A673 (cell line): ENCODE measurements around the gene MSI2. TPM values are rescaled to one million over a fixed set of nuclear protein-coding genes. Genes with fewer than 3 reads are reported as not detected.

Source experiments
- BruUV-seq: library from RNA; stranded (reverse); fragments of 400-500 nt; replicated peaks from 2 replicates; lab custom pipeline; 2021; lab: Mats Ljungman, UMichigan
- CTCF ChIA-PET: fragments of 300-600 bp; sonication (Branson Sonifier 250); formaldehyde crosslinking; loops from one replicate; lab custom pipeline; 2022; ENCODE audit warnings: antibody characterized with exemption; lab: Charles Lee
- POLR2A ChIA-PET: fragments of 300-600 bp; sonication (Branson Sonifier 250); formaldehyde crosslinking; loops from one replicate; lab custom pipeline; 2022; ENCODE audit warnings: antibody characterized with exemption; ENCODE audit not compliant: low non-redundant PET; lab: Charles Lee
- DNase-seq: peaks from one replicate; pipeline ENCODE4 v3.0.0-alpha.2; 2015; ENCODE audit warnings: low spot score
- H3K27ac ChIP-seq: fragments of 200-600 bp; sonication (generic); 2 replicates; pipeline ENCODE4 v1.5.1; 2016; ENCODE audit warnings: mixed run types, low read depth, mild to moderate bottlenecking, mixed read lengths, antibody characterized with exemption, low read length; ENCODE audit not compliant: poor library complexity, severe bottlenecking
- H3K27me3 ChIP-seq: fragments of 200-600 bp; sonication (generic); replicated peaks from 2 replicates; pipeline ENCODE4 v1.6.1; 2017; ENCODE audit warnings: mixed run types, low read depth, mild to moderate bottlenecking, mixed read lengths, antibody characterized with exemption, low read length; ENCODE audit not compliant: insufficient read depth, poor library complexity
- H3K36me3 ChIP-seq: fragments of 200-600 bp; sonication (generic); 2 replicates; pipeline ENCODE4 v1.6.1; 2016; ENCODE audit warnings: mixed run types, mild to moderate bottlenecking, mixed read lengths, antibody characterized with exemption, low read length; ENCODE audit not compliant: insufficient read depth, poor library complexity, severe bottlenecking
- H3K4me1 ChIP-seq: fragments of 200-600 bp; sonication (generic); 2 replicates; pipeline ENCODE4 v1.6.1; 2017; ENCODE audit warnings: mixed run types, mild to moderate bottlenecking, mixed read lengths, antibody characterized with exemption, low read length; ENCODE audit not compliant: insufficient read depth, poor library complexity, severe bottlenecking
- H3K4me3 ChIP-seq: fragments of 200-600 bp; sonication (generic); 2 replicates; pipeline ENCODE4 v1.5.1; 2016; ENCODE audit warnings: low read depth, mixed run types, mild to moderate bottlenecking, mixed read lengths, low read length; ENCODE audit not compliant: poor library complexity, severe bottlenecking
- H3K9me3 ChIP-seq: fragments of 200-600 bp; sonication (generic); 2 replicates; pipeline ENCODE4 v1.6.1; 2016; ENCODE audit warnings: mixed run types, low read depth, mild to moderate bottlenecking, mixed read lengths, antibody characterized with exemption, low read length; ENCODE audit not compliant: poor library complexity, severe bottlenecking
- CTCF ChIP-seq: fragments of 300-800, 200-600 bp; sonication (generic); conservative IDR thresholded peaks from 2 replicates; pipeline ENCODE4 v1.5.1; 2017; ENCODE audit warnings: low read depth, mild to moderate bottlenecking, antibody characterized with exemption, low read length, moderate library complexity, mixed read lengths
- EZH2 ChIP-seq: fragments of 200-600 bp; sonication (generic); IDR thresholded peaks from 2 replicates; pipeline ENCODE4 v1.6.1; 2017; ENCODE audit warnings: borderline replicate concordance, low read depth, mild to moderate bottlenecking, mixed read lengths, antibody characterized with exemption, low read length; ENCODE audit not compliant: poor library complexity, severe bottlenecking
- intact Hi-C: fragments of 100-400 bp; cut with micrococcal nuclease; formaldehyde crosslinking; loops from one replicate; pipeline ENCODE4 v1.10.0; 2022; ENCODE audit not compliant: unreplicated experiment
- total RNA-seq: library from RNA; stranded (reverse); gene quantifications from 2 replicates; pipeline ENCODE4 v1.2.3, GENCODE V29; 2021

The MSI2 gene
- total RNA-seq, 1 experiment from 2014 or later = 108 TPM

- no peaks in the 10 kb centered on the region for H3K4me1 ChIP-seq
- no peak for TF ChIP-seq EZH2
- no peak for TF ChIP-seq CTCF
- CTCF ChIA-PET = no interaction called here
- no peak for DNase-seq
- peaks cover 3% of the 10 kb centered on the region for H3K36me3 ChIP-seq
- H3K27me3 ChIP-seq = no peaks in the 10 kb centered on the region
- POLR2A ChIA-PET = no interaction called here
- no TSS peak for BruUV-seq
- no peak overlapping the region for H3K27ac ChIP-seq
- no peak overlapping the region for H3K4me3 ChIP-seq
- intact Hi-C loops = no loop called here
- H3K9me3 ChIP-seq = peaks cover 12% of the 10 kb centered on the region
Observed at GRCh38 chr17:57389473-57389872, 133.2 kb downstream of the MSI2 start.

GRCh38 chr17:57391076-57391825, 134.9 kb downstream of the MSI2 start:
- peaks cover 3% of the 10 kb centered on the region for H3K36me3 ChIP-seq
- no TSS peak for BruUV-seq
- CTCF ChIA-PET = no interaction called here
- H3K27me3 ChIP-seq = no peaks in the 10 kb centered on the region
- no peak for DNase-seq
- POLR2A ChIA-PET = no interaction called here
- TF ChIP-seq CTCF = no peak
- TF ChIP-seq EZH2 = no peak
- no peaks in the 10 kb centered on the region for H3K4me1 ChIP-seq
- no peak overlapping the region for H3K27ac ChIP-seq
- no peak overlapping the region for H3K4me3 ChIP-seq
- intact Hi-C loops = no loop called here
- peaks cover 12% of the 10 kb centered on the region for H3K9me3 ChIP-seq

GRCh38 chr17:57391857-57392471, 135.6 kb downstream of the MSI2 start:
- no peaks in the 10 kb centered on the region for H3K4me1 ChIP-seq
- no peak for TF ChIP-seq CTCF
- TF ChIP-seq EZH2 = no peak
- no peak overlapping the region for H3K27ac ChIP-seq
- H3K4me3 ChIP-seq = no peak overlapping the region
- intact Hi-C loops = no loop called here
- peaks cover 3% of the 10 kb centered on the region for H3K36me3 ChIP-seq
- peaks cover 12% of the 10 kb centered on the region for H3K9me3 ChIP-seq
- CTCF ChIA-PET = no interaction called here
- DNase-seq = no peak
- BruUV-seq = no TSS peak
- no peaks in the 10 kb centered on the region for H3K27me3 ChIP-seq
- POLR2A ChIA-PET = no interaction called here
